Right cardiac atrium (tissue), 5 donors: Measurements from ENCODE around the gene PRIMPOL. TPM values are rescaled to one million over a fixed set of nuclear protein-coding genes. Genes with fewer than 3 reads are reported as not detected.

Source experiments
- ATAC-seq, 2 donors: fragments of 200-7000 bp; cut with Tn5 transposase; one replicate each; pipeline versions ENCODE4 v1.8.0 to v1.9.1; 2020; ENCODE audit warnings: moderate library complexity in 2 of 2, mild to moderate bottlenecking in 1 of 2
- DNase-seq, 3 donors: peaks; one replicate each; pipeline ENCODE4 v3.0.0-alpha.2; 2020
- H3K27ac ChIP-seq: one replicate; pipeline ENCODE4 v1.5.1; 2013; ENCODE audit warnings: mild to moderate bottlenecking, low read length, control low read depth, moderate library complexity
- H3K27me3 ChIP-seq: one replicate; pipeline ENCODE4 v1.6.1; 2013; ENCODE audit not compliant: control insufficient read depth, insufficient read depth
- H3K4me1 ChIP-seq: one replicate; pipeline ENCODE4 v1.6.1; 2013; ENCODE audit warnings: low read length; ENCODE audit not compliant: control insufficient read depth, insufficient read depth
- H3K4me3 ChIP-seq: one replicate; pipeline ENCODE4 v1.5.1; 2013; ENCODE audit warnings: low read length, control low read depth
- H3K9me3 ChIP-seq: one replicate; pipeline ENCODE4 v1.6.1; 2013; ENCODE audit warnings: low read length; ENCODE audit not compliant: control insufficient read depth
- WGBS: extraction: QIAGEN DNeasy Blood & Tissue Kit; methylation state at CpG from one replicate; pipeline ENCODE4 v1.1.7; 2013; 5-methylcytosine and 5-hydroxymethylcytosine counted together
- intact Hi-C, 4 donors: fragments of 100-400 bp; cut with DNase I; formaldehyde crosslinking; loops; one replicate each; pipeline versions ENCODE4 v1.11.0 to v1.14.0; 2022 to 2023
- polyA plus RNA-seq: library from polyadenylated mRNA; stranded (reverse); fragments of 200-250 nt; gene quantifications from one replicate; pipeline ENCODE4 v1.2.3, GENCODE V29; 2013
- total RNA-seq, 4 donors: library from RNA; stranded (reverse); fragmentation: NEBNext Ultra II Directional; extraction: Animal tissue kit (Norgen Biotek cat#: 25700); gene quantifications; one replicate each; pipeline ENCODE4 v1.2.1, GENCODE V29; 2021
- donor health status: healthy with polysubstance abuse.
- donor health status: DM: no; HTN: yes; CAD: no.
- donor health status: DM: no; HTN: no; CAD: no.
- donor health status: DM: no; HTN: yes; CAD: no; lungs with severe emphysema.
- donor health status: DM: yes; HTN: yes; CAD: no.

Gene PRIMPOL
- total and polyA plus RNA-seq, 5 donors, result 8.9 to 14.3 (median 11.8) TPM

DNA sequence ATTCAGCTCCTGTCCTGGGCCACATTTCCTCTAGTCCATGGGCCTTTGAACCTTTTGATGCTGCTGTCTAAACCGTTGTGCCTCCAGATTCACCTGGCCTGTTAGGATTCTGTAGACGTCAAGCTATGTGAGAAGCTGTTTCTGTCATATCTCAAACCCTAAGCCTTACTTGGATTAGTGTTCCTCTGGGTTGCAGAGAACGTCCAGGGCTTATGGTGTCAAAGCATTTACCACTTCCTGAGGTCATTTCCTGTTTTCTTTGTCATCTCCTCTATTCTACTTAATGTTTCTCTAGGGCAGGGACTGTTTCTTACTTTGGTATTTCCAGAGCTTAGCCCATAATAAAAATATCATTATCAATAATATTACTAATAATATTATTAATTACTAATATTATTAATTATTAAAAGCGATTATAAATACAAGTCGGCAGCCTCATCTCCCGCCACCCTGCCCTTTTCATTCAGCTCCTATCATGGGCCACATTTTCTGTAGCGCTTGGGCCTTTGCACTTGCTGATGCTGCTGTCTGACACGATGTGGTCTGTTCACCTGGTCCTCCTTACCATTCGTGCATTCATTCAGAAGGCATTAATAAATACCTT, 19.1 kb downstream of the PRIMPOL start:
- ATAC-seq (no peak), DNase-seq (no peak)
- no peaks in the 10 kb centered on the region for H3K27me3 ChIP-seq
- WGBS, result 80% methylated on average over 9 of the region's 9 CpGs
- intact Hi-C loops, result no loop called here
- H3K4me3 ChIP-seq, result no peak overlapping the region
- H3K9me3 ChIP-seq, result no peaks in the 10 kb centered on the region
- H3K4me1 ChIP-seq, result no peaks in the 10 kb centered on the region
- no peak overlapping the region for H3K27ac ChIP-seq

GRCh38 chr4:184669251-184669650, 19.7 kb downstream of the PRIMPOL start:
- no peak overlapping the region for H3K27ac ChIP-seq
- no peaks in the 10 kb centered on the region for H3K4me1 ChIP-seq
- ATAC-seq (no peak), DNase-seq (no peak)
- no peaks in the 10 kb centered on the region for H3K27me3 ChIP-seq
- H3K4me3 ChIP-seq, result no peak overlapping the region
- intact Hi-C loops, result no loop called here
- no peaks in the 10 kb centered on the region for H3K9me3 ChIP-seq
- WGBS, result 80% methylated on average over 7 of the region's 7 CpGs

- WGBS, result 94% methylated on average over 9 of the region's 9 CpGs
- Histone ChIP-seq H3K4me3 (no peak overlapping the region), H3K4me1 (no peaks in the 10 kb centered on the region), H3K27me3 (no peaks in the 10 kb centered on the region), H3K27ac (no peak overlapping the region), H3K9me3 (no peaks in the 10 kb centered on the region)
- DNase-seq, result no peak
- intact Hi-C loops, result no loop called here
- no peak for ATAC-seq
Measured at GRCh38 chr4:184671101-184671500, 21.6 kb downstream of the PRIMPOL start.

DNA sequence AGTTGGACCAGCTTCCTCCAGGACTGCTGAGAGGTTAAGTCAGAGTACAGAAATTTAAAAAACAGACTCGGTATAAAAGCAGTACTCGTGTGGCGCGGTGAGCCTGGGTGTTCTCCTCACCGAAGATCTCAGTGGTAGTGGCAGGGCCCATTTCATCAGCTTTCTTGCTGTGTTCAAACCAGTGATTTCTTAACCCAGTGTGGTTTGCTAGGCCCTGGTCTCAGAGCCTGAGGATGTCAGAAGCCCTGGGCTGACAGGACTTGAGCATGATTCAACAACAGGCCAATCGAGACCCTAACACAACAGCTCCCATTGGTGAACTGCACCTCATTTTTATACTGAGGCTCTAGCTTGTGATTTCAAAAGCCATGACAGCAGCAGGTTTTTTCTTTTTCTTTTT, 23.2 kb downstream of the PRIMPOL start:
- no peak overlapping the region for H3K4me3 ChIP-seq
- no peak for ATAC-seq

GRCh38 chr4:184674011-184674410, 24.5 kb downstream of the PRIMPOL start:
- 95% methylated on average over 4 of the region's 4 CpGs for WGBS
- H3K27ac ChIP-seq, result no peak overlapping the region
- ATAC-seq, result no peak

More for the DNA sequence above, 23.2 kb downstream of the PRIMPOL start:
- no peak for DNase-seq
- Histone ChIP-seq H3K27me3 (no peaks in the 10 kb centered on the region), H3K4me1 (no peaks in the 10 kb centered on the region), H3K9me3 (no peaks in the 10 kb centered on the region), H3K27ac (no peak overlapping the region)
- WGBS, result 95% methylated on average over 6 of the region's 6 CpGs
- intact Hi-C loops, result no loop called here

DNA sequence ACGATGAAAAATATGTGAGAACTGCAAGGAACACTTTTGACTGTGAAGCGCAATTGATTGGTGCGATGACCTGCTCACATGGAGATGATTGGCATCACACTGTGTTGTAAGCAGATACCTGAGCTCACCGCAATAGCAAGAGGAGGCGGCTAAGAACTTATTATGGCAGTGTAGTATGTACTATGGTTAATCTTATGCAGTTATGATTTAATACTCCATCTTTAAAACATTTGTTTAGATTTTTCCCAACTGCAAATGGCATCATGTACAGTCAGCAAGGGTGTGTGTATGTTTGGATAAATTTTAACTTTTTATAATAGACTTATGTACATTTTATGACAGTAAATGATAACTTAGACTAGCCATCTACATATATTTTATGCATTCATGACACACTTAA, 25.5 kb downstream of the PRIMPOL start:
- no peak for ATAC-seq
- intact Hi-C loops, result no loop called here
- 97% methylated on average over 5 of the region's 5 CpGs for WGBS
- Histone ChIP-seq H3K9me3 (no peaks in the 10 kb centered on the region), H3K4me1 (no peaks in the 10 kb centered on the region), H3K27me3 (no peaks in the 10 kb centered on the region), H3K4me3 (no peak overlapping the region), H3K27ac (no peak overlapping the region)
- DNase-seq, result no peak

More at GRCh38 chr4:184674011-184674410, 24.5 kb downstream of the PRIMPOL start:
- DNase-seq, result no peak
- Histone ChIP-seq H3K9me3 (no peaks in the 10 kb centered on the region), H3K27me3 (no peaks in the 10 kb centered on the region), H3K4me1 (no peaks in the 10 kb centered on the region), H3K4me3 (no peak overlapping the region)
- intact Hi-C loops, result no loop called here

GRCh38 chr4:184675821-184676492, 26.4 kb downstream of the PRIMPOL start:
- DNase-seq, result no peak
- Histone ChIP-seq H3K9me3 (no peaks in the 10 kb centered on the region), H3K27ac (no peak overlapping the region), H3K27me3 (no peaks in the 10 kb centered on the region), H3K4me3 (no peak overlapping the region), H3K4me1 (peaks cover 2% of the 10 kb centered on the region)
- ATAC-seq, result no peak
- intact Hi-C loops, result no loop called here
- 86% methylated on average over 3 of the region's 3 CpGs for WGBS

- DNase-seq, result no peak
- Histone ChIP-seq H3K4me3 (no peak overlapping the region), H3K9me3 (no peaks in the 10 kb centered on the region), H3K4me1 (peaks cover 2% of the 10 kb centered on the region), H3K27ac (no peak overlapping the region), H3K27me3 (no peaks in the 10 kb centered on the region)
- ATAC-seq, result peak; percentile 26 to 29
- 71% methylated on average over 9 of the region's 9 CpGs for WGBS
- intact Hi-C loops, result no loop called here
Measured at GRCh38 chr4:184680698-184681097, 31.2 kb downstream of the PRIMPOL start.

- H3K4me1 ChIP-seq, result peaks cover 2% of the 10 kb centered on the region
- no peak overlapping the region for H3K4me3 ChIP-seq
- DNase-seq (no peak), ATAC-seq (no peak)
- H3K27ac ChIP-seq, result no peak overlapping the region
- H3K9me3 ChIP-seq, result no peaks in the 10 kb centered on the region
- no peaks in the 10 kb centered on the region for H3K27me3 ChIP-seq
- intact Hi-C loops, result no loop called here
- 97% methylated on average over 1 of the region's 1 CpG for WGBS
Measured at GRCh38 chr4:184681916-184682315, 32.4 kb downstream of the PRIMPOL start.

DNA sequence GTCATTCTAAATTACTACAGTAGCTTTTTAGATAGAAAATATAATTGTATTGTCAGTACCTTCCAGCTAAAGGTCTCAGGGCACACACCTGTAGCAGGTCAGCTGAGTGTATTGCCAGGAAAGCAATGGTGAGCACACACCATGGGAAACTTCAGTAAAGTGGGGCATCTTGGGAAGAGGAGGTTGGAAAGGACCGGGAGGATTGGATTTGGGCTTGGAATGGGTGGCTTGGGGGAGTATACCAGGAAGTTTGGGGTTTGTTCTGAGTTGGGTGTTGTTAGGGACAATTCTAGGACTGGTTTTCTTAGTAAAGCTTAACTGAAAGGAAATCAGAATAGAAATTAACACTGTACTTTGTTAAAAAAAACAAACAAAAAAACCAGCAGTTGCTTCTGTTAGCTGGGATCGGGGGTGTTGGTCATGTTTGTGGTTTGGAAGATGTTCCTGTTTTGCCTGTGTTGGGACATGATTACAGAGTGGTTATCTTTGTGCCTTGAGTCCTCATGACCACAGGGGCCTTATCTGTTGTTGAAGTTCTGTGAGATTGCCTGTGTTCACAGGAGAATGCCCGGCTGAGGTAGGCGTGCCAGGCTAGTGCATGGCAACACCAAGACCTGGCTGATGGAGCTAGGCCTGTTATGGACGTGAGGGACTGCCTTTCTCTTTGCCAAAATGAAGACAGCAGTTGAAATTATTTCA, 35.1 kb downstream of the PRIMPOL start:
- Histone ChIP-seq H3K27me3 (no peaks in the 10 kb centered on the region), H3K27ac (no peak overlapping the region)
- WGBS, result 66% methylated on average over 5 of the region's 5 CpGs

DNA sequence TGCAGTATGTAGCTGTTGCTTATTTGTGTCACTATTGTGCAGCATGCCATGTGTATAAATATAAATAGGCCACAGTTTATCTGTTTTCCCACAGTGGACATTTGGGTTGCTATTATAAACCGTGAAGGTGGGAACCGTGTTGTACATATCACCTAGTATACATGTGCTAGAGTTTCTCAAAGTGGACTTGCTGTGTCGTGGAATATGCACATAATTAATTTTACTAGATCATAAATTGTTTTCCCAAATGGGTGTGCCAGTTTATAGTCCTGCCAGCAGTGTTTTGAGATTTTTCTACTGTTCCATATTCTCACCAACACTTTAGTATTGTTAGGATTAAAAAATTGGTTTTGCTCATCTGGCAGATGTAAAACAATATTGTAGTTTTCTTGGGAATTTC, 38.5 kb downstream of the PRIMPOL start:
- DNase-seq (no peak), ATAC-seq (no peak)
- whole genome bisulfite sequencing, result 49% methylated on average over 3 of the region's 3 CpGs
- Histone ChIP-seq H3K9me3 (no peaks in the 10 kb centered on the region), H3K4me1 (no peaks in the 10 kb centered on the region), H3K27ac (no peak overlapping the region), H3K4me3 (no peak overlapping the region), H3K27me3 (no peaks in the 10 kb centered on the region)
- intact Hi-C loops, result no loop called here

More for the DNA sequence above, 35.1 kb downstream of the PRIMPOL start:
- peaks cover 2% of the 10 kb centered on the region for H3K4me1 ChIP-seq
- H3K4me3 ChIP-seq, result no peak overlapping the region
- DNase-seq (no peak), ATAC-seq (peak in 1 of 2 donors; percentile 69)
- H3K9me3 ChIP-seq, result no peaks in the 10 kb centered on the region
- intact Hi-C loops, result no loop called here
